Stimulated activated CD4-positive, alpha-beta T cell treated with anti-CD3 and anti-CD28 coated beads, Interleukin-4, amount 100 ng/mL, for 1 hour (primary cell): Measurements from ENCODE around the gene SLC17A6.

ENCODE experiments used
- DNase-seq: peaks from one replicate; pipeline ENCODE4 v3.0.0-alpha.2; 2020

The SLC17A6 gene

DNA sequence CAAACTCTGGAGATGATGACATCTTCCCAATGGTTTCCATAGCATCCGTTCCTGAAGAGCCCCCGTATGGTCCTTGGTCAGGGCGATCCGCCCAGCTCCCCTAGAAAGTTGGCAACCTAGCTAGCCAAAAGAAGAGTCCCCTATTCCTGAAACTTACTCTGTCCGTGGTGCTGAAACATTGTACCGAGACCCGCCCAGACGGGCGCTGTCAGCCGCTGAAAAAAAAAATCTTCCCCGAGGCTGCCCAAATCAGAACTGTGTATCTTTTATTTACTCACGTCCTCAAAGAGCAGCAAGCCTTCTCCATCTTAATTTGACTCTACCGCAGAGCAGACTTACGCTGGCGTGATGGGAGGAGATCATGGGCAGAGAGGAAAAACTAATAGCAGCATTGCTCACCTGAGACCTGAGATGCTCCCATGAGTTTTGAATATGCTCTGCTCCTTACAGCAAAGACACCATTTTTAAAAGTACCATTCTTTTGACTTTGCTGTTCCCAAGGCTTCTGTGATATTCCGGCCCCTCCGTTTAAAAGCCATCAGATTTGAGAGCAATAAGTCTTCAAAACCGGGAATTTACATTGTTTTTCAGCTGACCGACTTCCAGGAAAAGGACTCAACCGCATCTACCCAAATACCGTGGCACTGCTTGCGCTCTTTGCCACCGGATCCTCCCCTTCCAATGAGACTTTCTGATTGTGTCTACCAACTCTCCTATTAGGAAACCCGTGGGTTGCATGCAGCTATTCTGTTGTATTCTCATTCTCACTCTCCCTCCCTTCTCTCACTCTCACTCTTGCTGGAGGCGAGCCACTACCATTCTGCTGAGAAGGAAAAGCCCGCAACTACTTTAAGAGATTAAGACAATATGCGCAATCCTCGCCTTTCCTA, at the start of gene SLC17A6:
Gene SLC17A6, plus strand, starts transcription at position 786 of the 890 bp plus-strand sequence. CDS start 153 bp downstream, outside the sequence.
- no peak for DNase-seq

DNA sequence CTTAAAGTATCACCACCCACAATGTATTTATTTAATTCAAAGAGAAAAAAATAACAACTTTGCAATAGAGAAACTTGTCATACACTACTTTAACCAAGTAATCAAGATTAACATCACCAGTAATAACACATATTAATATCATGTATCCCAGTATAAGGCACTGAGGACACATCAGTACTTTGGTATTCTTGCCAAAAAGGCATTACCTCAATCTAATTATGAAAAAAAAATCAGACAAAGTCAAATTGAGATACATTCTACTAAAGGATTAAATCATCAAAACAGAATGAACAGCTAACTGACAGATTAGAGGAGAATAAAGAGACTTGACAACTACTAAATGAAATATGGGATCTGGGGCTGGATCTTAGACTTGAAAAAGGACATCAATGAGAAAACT, 35.8 kb upstream of the SLC17A6 start:
- no peak for DNase-seq

DNA sequence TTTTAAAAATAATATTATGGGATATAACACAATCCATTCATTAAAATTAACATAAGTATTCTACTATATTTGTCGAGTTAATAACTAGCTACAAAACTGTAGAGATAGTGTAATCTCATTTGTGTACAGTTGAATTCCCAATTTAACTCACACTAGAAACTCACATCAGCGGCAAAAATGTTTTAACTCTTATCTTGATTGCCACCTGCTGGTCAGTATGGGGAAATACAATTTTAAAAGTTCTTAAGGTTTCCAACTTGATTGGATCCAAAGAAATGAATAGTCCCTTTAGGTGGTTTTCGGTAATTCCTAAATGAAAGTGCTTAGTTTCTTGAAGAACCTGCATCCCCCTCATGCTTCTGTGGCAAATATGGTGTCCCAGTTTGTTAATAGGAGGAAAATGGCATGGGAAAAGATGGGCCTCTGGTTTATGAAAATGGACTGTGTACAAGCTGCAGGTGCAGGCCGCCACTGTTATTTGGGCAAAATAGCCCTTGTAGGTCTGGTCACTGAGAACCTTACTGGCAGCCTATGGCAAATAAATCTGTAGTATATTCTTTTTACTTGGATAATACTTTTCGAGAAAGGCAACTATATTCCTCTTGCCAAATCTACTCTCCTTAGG, 33.7 kb upstream of the SLC17A6 start:
- no peak for DNase-seq

DNA sequence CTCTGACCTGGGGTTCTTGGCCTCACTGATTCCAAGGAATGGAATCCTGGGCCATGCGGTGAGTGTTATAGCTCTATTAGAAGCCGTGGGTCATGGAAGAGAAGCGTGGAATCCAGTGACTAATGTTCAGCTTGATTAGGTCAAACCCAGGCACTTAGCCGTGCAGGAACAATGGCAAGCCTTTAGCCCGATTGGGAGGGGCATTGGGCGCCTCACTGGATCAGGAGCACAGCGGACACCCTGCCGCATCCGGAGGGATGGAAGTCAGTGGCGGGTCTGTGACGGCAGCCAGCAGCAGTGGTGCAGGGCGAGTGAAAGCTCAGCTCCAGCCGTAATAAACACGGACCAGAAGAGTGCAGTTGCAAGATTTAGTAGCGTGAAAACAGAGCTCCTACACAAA, 20.5 kb upstream of the SLC17A6 start:
- no peak for DNase-seq

- DNase-seq = no peak
These were observed 6.4 kb upstream of the SLC17A6 start for GRCh38 chr11:22331771-22332170.

- no peak for DNase-seq
These were observed 1.6 kb upstream of the SLC17A6 start for GRCh38 chr11:22336587-22336986.

DNA sequence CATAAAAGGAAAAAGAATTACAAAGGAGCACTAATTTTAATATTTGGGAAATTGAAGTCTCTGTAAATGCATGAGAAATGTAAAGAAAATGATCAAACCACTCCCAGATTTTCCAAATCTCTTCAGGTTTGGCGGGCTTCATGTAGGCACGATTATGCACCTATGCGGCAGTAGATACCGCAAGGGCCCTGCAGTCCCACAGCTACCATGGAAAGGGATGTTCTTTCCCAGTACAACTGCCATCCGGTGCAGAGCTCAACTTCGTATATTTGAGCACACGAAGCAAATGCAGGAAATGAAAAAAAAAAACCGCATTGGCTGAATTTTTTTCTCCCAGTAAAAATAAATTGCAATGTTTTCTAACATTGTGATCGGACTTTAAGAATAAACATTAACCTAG, 1.4 kb downstream of the SLC17A6 start:
- DNase-seq = no peak

- no peak for DNase-seq
These were observed 2.1 kb downstream of the SLC17A6 start for GRCh38 chr11:22340235-22340634.

DNA sequence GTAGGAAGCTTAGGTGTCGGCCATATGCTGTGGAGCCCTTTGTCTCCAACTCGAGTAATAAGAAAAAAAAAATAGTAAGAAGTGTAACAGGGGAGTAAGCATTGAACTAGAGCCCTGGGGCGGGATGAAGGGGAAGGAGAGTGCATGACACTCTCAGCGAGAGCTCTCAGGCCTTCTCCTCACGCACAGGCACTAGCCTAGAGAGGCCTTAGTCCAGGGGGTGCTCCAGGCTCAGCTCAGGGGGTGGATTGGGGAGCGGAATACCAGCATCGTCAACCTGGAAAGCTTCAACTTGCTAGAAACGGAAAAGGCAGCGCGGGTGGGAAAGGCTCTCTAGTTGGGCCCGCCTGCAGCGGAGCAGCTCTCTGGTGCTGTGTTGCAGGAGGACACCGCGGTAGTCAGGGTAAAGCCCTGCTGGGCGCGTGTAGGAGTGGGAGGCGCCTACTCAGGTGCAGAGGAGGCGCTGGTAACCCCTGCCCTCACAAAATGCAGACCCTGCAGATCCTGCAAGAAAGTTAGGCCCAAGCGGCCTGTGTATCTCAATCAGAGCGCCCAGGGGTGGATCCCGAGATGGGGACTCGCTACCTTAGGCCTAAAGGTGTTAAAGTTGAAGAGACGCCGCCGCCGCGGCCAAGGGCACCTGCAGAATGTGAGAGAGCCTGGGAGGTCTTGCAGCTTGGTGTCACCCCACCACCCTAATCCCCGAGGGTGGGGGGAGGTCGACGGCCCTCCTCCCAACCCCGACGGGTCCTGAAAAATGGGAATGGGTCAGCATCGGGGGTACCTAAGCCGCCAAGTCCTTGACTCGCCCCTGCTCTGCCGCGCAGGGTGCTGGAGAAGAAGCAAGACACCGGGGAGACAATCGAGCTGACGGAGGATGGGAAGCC, 2.8 kb downstream of the SLC17A6 start:
- DNase-seq = no peak

DNA sequence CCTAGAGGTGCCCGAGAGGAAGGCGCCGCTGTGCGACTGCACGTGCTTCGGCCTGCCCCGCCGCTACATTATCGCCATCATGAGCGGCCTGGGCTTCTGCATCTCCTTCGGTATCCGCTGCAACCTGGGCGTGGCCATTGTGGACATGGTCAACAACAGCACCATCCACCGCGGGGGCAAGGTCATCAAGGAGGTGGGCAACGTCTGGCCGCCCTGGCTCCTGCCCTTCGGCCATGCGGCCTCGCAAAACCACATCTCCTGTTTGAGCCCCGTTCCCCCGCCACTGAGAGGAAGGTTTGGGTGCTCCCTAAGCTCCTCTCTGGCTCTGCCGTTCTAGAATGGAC, 3.4 kb downstream of the SLC17A6 start:
- DNase-seq = no peak

DNA sequence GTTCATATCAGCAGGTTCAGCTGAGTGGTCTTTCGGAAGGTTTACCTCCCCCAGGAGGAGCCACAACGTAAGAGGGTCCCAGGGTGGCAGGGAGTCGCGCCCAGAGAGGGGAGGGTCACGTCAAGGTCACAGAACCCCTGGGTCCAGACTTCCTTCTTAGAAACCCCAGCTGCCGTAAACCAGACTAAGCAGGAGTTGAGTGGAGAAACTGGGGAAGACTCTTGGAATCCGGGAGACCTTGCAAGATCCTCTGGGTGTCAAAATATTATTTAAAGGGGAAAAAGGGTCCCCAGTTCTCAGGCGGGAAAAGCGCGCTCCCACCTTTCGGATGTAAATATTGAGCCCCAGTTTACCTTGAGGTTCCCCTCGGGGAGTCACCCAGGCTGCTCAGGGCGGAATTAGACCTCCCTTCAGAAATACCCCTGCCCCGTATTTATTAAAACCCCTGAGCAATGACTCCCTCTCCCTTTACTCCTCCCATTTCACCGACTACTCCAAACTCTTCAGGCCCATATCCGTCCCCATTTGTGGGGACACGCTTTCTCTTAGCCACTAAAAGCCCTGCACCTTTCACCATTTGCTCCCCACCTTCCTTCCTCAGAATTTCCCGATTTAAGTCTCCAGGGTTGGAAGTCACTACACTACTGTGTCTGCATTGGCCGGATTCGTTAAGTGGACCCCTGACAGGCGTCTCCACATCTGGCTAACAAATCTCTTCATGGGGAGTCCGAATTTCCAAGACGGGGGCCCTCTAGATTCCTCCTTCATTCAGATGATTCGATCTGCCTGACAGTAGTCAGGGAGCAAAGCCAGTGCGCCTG, 4.2 kb downstream of the SLC17A6 start:
- no peak for DNase-seq

DNA sequence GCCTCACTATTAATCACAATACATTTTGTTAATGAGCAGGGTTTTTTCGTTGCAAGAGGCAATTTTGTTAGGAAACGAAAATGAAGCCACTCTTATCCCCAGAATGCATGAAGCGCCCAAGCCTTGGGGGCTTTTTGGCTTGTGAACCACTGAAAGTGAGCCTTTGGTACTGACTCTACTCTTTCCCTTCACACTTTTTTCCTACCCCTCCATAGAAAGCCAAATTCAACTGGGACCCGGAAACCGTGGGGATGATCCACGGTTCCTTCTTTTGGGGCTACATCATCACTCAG, 4.8 kb downstream of the SLC17A6 start:
- no peak for DNase-seq

GRCh38 chr11:22343371-22344032, 5.3 kb downstream of the SLC17A6 start:
- DNase-seq = no peak

- DNase-seq = no peak
These were observed 5.9 kb downstream of the SLC17A6 start for GRCh38 chr11:22344081-22344480.

DNA sequence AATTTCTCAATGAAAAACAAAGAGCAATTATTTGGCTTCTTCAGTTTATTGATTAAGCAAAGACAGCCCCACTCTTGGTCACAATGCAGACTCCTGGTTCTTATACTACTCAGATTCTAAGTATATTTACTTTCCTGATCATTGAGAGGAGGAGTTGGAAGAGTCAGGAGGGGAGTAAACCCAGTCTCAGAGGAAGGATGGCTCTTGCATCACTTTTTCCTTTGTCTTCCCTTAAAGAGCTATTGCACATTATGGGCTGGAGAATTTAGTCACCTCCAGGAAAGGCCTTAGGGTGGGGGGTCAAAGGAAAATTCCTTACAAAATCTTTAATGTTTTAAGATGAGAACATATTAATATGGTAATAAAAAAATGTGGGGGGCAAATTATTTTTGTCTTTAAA, 8.1 kb downstream of the SLC17A6 start:
- DNase-seq = no peak

DNA sequence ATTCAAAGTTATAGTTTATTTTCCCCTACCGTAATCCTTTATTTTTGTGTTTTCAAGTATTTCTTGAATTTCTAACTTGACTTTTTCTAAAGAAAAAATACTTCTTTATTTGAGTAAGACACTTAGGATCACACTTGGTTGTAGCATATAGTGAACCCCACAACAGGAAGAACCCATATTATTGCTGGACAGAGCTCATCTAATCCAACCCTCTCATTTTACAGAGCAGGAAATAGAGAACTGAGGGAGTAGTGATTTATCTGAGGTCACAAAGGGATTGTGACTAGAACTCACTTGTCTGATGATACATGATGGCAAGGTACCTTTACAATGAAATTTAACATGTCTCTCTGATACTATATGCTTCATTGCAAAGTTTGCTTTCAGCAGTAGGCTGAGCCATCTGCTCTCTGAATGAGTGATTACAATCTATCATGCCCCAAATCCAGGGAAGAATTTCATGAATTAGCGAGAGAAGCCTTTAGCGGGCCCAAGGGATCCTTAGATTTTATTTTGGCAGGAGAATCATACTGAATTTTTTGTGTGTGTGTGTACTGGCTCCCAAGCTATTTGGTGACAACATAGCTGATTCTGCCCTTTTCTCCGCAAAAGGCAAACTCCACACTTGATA, 9.8 kb downstream of the SLC17A6 start:
- no peak for DNase-seq

DNA sequence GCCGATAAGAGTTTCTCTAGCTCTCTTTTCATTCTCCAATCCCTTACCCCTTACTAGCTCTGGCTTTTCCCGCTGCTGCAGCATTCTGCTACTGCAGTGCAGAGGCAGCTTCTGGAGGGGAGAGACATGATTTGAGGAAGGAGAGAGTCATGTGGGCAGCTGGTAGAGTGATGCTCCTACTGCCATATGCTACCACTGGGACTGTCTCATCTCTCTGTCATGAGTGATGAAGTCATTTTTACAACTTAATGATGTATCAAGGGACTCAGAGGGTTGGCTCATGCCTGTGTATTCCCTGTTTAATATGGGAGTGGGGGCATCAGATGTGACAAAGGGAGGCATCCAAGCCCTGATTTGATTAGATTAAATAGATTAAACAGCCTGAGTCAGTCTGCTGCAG, 11.3 kb downstream of the SLC17A6 start:
- no peak for DNase-seq

DNA sequence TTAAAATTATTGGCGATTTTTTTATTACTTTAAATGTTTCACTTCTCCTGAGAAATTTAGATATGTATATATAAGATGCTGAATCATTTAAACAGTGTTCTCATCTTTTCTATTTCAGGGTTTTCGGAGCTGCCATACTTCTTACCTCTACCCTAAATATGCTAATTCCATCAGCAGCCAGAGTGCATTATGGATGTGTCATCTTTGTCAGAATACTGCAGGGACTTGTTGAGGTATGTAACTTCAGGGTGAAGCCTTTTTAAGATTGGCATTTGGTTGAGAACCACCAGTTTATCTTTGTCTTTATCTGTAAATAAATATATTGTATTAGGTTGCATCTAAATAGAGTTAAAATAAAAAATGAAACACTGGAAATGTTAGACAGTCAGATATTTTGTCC, 21.1 kb downstream of the SLC17A6 start:
- DNase-seq = no peak

DNA sequence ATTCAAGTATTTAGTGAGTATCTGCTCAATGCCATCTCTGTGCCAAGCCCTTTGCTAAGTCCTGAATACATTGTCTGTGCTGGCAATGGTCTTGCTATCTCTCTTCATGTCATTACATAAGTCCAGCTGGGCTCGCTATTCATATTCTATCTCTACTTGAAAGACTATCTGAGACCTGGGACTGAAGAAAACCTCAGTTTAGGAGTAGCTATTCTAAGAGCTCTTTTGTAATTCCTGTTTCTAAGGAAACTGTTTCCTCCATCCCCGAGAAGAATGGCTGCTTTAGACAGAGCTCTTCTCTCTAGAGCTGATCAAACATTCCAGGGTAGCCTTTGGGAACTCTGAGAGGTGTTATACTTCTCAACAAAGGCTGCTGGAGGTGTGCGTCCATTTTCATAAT, 33.0 kb downstream of the SLC17A6 start:
- DNase-seq = no peak

GRCh38 chr11:22387126-22387525, 48.9 kb downstream of the SLC17A6 start:
- no peak for DNase-seq

DNA sequence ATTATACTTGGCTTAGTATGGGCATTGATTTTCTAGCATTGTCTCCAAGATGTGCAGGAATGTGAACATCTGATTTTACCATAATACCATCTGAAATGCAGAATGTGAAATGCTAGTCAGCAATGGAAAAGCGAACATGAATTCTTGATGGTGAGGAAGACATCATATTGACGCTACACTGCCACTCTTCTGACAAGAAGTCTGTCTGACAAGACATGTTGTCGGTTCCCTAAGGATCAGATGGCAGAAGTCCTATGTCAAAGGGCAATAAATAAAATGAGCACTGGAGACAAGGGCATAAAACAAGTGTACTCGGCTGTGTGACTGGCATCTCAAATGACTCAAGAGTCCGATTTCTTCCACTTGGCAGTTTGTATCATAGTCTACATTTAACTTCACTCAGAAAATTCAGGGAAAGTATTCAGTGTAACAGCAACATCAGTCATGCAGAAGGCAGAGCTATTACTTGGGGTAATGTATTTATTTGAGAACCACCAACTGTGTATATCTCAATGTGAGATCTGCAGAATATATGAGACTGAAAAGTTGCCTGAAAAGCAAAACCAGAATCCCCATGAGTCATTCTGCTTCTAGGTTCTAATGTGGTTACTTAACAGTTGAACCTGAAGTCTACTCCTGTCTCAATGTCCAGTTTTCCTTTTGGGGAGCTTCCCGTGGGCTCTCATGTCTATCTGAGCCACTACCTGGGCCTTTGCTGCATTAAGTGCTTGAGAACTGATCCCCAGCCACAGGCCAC, 51.5 kb downstream of the SLC17A6 start:
- no peak for DNase-seq
